ENCODE measurements around the gene KLF16.

The KLF16 gene

GRCh38 chr19:1859331-1859781 lies 4.0 kb downstream of the KLF16 start:
- H3K4me3 ChIP-seq (ENCODE audit: low read depth, low read length), result peak overlapping the region; percentile 87
- no peak for DNase-seq (ENCODE audit: low read depth)

DNA sequence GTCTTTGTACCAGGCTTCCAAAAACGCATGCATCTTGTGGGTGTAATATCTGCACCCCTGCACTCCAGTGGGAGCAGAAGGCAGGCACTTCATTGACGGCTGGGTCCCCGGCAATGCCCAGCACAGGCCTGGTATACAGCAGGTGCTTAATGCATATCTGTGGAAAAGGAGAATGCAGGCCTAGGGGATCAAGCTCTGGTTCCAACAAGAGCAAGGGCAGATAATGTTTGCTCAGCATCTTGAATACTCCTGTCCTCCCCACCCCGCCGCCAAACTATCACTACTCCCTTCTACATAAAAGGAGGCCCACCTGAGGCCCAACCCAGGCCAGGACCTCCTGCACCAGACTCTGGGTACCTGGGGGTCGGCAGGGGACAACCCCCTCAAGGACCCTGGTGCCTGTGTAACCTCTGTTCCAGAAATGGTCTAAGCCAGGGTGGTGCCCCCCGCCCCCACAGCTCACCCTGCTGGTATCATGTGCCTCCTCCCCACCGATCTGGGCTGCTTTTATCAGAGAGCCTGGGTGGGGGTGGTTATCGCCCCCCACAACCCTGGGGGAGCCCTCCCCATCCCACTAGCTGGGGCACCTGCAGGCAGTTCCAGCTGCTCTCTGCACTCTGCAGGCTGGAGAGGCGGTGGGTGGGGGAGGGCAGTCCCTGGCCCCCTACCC lies 4.8 kb downstream of the KLF16 start:
- H3K4me3 ChIP-seq (ENCODE audit: low read depth, low read length), result no peak overlapping the region
- DNase-seq (ENCODE audit: low read depth), result no peak

DNA sequence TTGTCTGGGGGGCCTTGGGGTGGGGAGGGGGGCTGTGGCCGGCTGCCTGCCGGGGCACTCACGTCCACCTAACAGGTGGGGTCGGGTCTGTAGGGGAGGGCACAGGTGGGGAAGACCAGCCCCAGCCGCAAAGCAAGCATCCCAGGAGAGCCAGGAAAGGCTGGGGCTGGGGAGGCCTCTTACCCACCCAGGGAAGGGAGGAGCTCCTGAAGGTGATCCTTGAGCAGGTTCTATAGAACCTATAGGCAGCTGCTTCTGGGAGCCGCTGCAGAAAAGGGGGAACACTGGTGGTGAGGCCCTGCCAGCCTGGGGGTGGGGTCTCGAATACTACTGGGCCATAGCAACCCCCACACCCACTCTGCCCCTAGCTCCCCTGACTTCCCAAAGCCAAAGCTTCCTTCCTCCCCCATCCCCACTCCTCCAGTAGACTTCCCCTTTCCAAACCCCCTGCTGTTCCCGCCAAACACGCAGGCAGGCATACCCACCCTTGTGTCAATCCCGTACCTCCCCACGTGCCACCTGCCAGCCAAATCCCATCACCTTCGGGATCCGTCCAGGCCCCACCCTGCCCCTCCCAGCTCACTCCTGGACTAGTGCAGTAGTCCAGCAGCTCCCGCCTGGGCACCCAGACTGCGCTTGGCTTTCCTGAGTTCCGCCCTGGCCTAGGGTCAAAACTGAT lies 5.6 kb downstream of the KLF16 start:
- peak overlapping the region; percentile 43 for H3K4me3 ChIP-seq (ENCODE audit: low read depth, low read length)
- DNase-seq (ENCODE audit: low read depth), result no peak

DNA sequence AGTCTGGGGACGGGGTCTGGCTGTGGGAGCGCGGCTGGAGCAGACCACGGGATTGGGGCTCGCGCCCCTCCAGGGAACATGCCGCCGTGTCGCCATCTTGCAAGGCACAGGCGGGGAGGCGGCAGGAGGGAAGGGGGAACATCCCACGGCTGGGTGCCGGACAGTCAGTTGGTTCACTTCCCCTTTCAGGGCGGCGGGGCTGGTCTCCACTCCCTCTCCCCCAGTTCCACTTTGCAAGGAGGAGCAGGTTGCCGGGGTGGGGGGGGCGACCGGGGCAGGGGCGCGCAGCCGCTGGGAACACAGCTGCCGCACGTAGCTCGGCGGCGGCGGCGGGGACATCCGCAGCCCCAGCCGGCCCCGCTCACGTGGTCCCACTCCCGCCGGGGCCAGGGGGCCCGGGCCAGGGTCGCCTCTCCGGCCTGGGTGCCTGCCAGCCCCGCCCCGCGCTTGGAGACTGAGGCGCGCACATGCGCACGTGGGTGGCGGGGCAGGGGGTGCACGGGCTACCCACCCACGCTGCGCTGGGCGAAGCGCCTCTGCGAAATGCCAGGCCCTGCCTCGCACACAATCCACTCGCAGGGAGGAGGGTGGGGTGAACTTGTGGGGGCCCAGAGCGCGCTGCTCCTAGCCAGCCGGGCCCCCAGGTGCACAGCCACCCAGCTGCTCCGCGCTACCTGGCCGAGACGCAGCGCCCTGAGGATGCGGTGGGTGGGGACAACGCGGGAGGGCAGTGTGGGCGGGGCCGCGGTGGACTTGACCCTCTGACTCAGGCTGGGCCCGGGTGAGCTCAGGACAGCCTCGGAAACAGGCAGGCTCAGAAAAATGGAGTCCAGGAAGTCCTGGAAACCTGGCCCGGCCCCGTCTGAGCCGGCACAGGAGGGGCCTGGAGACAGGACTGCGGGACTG lies 6.4 kb downstream of the KLF16 start:
- H3K4me3 ChIP-seq (ENCODE audit: low read depth, low read length), result peak overlapping the region; percentile 43
- no peak for DNase-seq (ENCODE audit: low read depth)

GRCh38 chr19:1856345-1856697 lies 7.1 kb downstream of the KLF16 start:
- H3K4me3 ChIP-seq (ENCODE audit: low read depth, low read length), result peak overlapping the region; percentile 43
- no peak for DNase-seq (ENCODE audit: low read depth)

DNA sequence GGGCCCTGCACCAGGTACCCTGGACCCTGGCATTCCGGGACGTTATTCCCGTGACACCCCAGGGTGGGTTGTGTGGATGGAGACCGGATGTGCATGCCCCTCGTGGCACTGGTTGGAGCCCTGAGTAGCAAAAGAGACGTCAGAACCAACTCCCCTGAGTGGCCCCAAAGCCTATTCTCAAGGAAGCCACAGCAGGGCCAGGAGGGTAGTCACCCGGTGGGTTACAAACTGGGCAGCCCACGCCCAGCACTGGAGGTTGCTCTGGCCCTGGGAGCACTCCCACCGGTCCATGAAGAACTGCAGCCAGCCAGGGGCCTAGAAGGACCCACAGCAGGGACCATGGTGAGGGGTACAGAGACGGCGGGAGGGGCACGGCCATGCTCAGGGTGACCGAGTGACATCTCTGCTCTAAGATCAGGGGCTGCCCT lies 7.5 kb downstream of the KLF16 start:
- H3K4me3 ChIP-seq (ENCODE audit: low read depth, low read length), result peak overlapping the region; percentile 43
- DNase-seq (ENCODE audit: low read depth), result no peak

GRCh38 chr19:1855040-1855827 lies 8.1 kb downstream of the KLF16 start:
- peak; percentile 54 for DNase-seq (ENCODE audit: low read depth)
- peak overlapping the region; percentile 43 for H3K4me3 ChIP-seq (ENCODE audit: low read depth, low read length)

GRCh38 chr19:1854542-1855039 lies 8.8 kb downstream of the KLF16 start:
- DNase-seq (ENCODE audit: low read depth), result no peak
- H3K4me3 ChIP-seq (ENCODE audit: low read depth, low read length), result peak overlapping the region; percentile 23

DNA sequence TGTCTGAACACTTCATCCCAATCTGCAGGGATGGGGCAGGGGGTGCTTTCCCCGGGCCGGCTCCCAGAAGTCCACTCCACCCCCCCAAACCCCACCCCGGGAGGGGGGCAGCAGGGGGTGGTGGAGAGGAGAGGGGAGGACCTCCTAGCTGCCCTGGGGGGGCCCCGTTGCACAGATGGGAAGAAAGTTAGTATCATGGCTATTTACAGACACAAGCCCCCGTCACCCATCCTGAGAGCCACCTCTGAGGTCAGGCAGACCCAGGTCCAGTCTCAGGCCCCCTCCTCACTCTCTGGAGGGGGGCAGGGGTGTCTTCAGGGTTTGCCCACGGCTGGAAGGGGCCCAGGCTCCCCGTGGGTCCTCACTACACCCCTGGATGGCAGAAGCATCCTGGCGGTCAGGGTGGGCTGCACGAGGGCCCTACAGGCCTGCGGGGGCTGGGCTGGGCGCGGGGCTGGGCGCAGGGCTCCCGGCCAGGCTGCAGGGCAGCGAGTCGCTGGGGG lies 9.3 kb downstream of the KLF16 start:
- H3K4me3 ChIP-seq (ENCODE audit: low read depth, low read length), result no peak overlapping the region
- DNase-seq (ENCODE audit: low read depth), result no peak

GRCh38 chr19:1853295-1854038 lies 9.9 kb downstream of the KLF16 start:
- H3K4me3 ChIP-seq (ENCODE audit: low read depth, low read length), result no peak overlapping the region
- DNase-seq (ENCODE audit: low read depth), result no peak

- DNase-seq (ENCODE audit: low read depth), result no peak
- H3K4me3 ChIP-seq (ENCODE audit: low read depth, low read length), result no peak overlapping the region
These were observed 10.7 kb downstream of the KLF16 start for GRCh38 chr19:1852581-1853128.

DNA sequence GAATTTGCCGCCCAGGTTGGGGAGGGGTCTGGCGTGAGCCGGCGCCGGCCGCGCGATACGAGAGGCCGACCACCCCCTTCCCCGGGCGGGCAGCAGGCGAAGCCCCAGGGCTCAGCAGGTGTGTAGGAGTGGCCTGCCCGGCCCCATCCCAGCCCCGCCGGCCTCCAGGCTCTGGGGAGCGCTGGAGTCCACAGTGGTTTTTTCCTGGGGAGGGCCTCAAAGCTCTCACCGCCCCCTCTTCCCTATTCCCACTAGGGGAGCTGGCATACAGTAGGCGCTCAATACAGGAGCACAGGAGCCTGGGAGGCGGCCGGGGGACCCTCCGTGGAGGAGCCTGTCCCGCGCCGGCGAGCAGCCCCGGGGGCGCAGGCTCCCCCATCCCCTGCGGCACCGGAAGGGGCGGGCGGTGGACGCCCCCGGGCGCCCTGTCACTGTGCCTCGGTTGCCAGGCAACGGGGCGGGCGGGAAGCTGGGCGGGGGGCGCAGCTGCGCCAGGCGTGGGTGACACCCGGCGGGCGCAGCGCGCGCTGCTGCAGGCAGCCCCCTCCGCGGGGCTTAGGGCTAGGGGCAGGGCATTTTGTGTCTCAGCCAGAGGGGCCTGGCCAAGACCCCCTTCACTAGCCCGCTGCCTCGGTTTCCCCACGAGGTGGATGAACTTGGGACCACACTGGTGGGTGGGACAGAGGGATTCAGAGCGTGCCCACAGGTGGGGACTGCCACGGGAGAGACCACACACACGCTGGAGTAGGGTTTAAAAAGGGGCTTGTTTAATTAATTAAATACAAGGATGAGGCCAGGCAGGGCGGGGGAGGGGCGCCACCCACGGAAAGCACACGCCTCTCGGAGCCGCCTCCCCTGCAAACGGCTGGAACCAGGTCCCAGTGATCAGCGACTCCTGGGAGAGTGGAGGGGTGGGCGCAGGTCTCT lies 11.5 kb downstream of the KLF16 start:
- no peak overlapping the region for H3K4me3 ChIP-seq (ENCODE audit: low read depth, low read length)
- DNase-seq (ENCODE audit: low read depth), result no peak

DNA sequence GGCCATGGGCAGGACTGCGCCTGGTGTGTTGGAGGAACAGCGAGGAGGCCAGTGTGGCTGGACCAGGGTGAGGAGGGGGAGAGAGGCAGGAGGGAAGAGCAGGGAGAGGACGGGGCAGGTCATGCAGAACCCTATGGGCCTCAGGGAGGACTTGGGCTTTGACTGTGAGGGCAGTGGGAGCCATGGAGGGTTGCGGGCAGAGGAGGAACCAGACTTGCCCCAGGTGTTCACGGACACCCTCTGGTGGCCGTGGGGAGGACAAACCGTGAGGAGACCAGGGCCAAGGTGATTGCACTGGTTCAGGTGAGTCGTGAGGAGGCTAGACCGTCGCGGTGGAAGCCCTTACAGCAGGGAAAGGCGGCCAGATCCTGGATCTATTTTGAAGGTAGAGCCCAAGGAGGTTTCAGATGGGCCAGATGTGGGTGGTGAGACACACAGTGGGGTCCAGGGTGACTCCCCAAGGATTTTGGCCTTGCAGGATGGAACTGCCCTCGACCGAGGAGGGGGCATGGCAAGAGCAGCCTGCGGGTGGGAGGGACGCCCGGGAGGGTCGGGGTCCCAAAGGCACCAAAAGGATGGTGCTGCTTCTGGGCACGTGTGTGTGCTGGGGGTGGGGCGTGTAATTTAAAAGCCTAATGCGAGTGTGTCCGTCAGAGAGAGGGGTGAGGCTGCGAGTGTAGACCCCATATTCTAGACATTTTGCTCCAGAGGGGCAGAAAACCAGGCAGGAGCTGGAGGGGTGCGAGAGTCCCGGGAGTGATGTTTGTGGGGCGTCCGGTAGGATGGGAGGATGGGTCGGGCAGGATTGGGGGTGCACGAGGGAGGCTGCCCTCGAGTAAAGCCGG lies 12.3 kb downstream of the KLF16 start:
- DNase-seq (ENCODE audit: low read depth), result no peak
- no peak overlapping the region for H3K4me3 ChIP-seq (ENCODE audit: low read depth, low read length)

- H3K4me3 ChIP-seq (ENCODE audit: low read depth, low read length), result no peak overlapping the region
- no peak for DNase-seq (ENCODE audit: low read depth)
These were observed 13.4 kb downstream of the KLF16 start for GRCh38 chr19:1849886-1850398.

- DNase-seq (ENCODE audit: low read depth), result no peak
- no peak overlapping the region for H3K4me3 ChIP-seq (ENCODE audit: low read depth, low read length)
These were observed 14.3 kb downstream of the KLF16 start for GRCh38 chr19:1849132-1849474.

DNA sequence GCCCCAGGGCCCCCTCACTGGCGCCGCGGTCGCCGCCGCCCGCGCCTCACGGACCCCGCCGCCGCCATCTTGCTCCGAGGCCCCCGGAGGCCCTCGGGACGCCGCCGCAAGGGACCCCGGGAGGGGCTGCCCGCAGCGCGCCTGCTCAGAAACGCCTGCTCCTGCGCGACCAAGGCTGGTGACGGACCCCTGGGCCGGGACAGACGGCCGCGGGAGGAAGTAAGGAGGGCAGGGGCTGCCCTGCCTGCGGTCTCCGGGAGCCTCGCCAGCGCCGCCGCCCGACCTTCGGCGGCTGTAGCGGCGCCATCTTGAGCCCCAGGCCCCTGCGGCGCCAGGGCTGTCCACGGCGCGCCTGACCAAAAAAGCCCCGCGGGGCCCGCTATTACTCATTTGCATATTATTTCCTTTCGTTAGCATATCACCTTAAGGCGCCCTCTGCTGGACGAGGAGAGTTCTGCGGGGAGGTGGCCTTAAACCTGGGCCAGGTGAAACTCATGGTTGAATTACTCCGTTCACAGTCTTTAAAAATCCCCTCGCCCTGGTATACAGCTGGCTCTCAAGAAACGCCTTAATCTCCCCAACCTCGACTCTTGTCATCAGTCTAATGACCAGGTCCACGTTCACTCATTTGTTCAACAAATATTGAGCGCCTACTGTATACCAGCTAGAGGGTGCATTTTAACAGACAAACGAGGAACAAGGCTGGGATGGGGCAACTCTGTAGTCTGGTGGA lies 14.8 kb downstream of the KLF16 start, which contains the start of gene REXO1:
TSS of gene REXO1 (minus strand) at position 85 of the 733 bp plus-strand sequence. CDS start 125 bp downstream, outside the sequence.
- peak; percentile 64 for DNase-seq (ENCODE audit: low read depth)
- H3K4me3 ChIP-seq (ENCODE audit: low read depth, low read length), result peak within 1 kb of the TSS; percentile 96
